ENCODE results near the gene TMEM182. TPM values are rescaled to one million over a fixed set of nuclear protein-coding genes. Genes with fewer than 3 reads are reported as not detected.
A peak's percentile ranks its signal among the peaks of the same experiment; 100 is the strongest.

TMEM182 gene
- total RNA-seq, 5 donors from 2014 or later (not counting 1 experiment from before 2014, with no cell fraction given): 3.3 to 6.9 (median 5.7) TPM

GRCh38 chr2:102726128-102727087 is 35.4 kb upstream of the TMEM182 start:
- H3K4me3 ChIP-seq (ENCODE audit: control insufficient read depth in 1 of 2, extremely low read depth in 1 of 2, low read length in 1 of 2): no peak overlapping the region
- WGBS (ENCODE audit: insufficient coverage): 83% methylated on average over 9 of the region's 15 CpGs
- H3K27me3 ChIP-seq (replicated peaks in 1 of 2; ENCODE audit: control insufficient read depth in 2 of 2, extremely low read depth in 1 of 2, insufficient read depth in 2 of 2, low read length in 1 of 2): no peaks in the 10 kb centered on the region
- no peaks in the 10 kb centered on the region for H3K9me3 ChIP-seq
- H3K27ac ChIP-seq (ENCODE audit: low read length): no peak overlapping the region
- peaks cover 3 to 46% of the 10 kb centered on the region in 2 donors for H3K36me3 ChIP-seq (ENCODE audit: control insufficient read depth in 2 of 2, extremely low read depth in 1 of 2, insufficient read depth in 1 of 2, low read length in 1 of 2)
- Mint-ChIP-seq H3K4me1 (no peaks in the 10 kb centered on the region), H3K27ac (no peak overlapping the region), H3K36me3 (peaks cover 57% of the 10 kb centered on the region), H3K9me3 (no peaks in the 10 kb centered on the region), H3K4me3 (no peak overlapping the region), H3K27me3 (no peaks in the 10 kb centered on the region)
- ATAC-seq (replicated peaks in 1 of 4): no peak
- no peaks in the 10 kb centered on the region for H3K4me1 ChIP-seq (ENCODE audit: control insufficient read depth in 1 of 2, extremely low read depth in 1 of 2, insufficient read depth in 2 of 2, low read length in 2 of 2)
- CTCF ChIA-PET: interaction anchor here in 1 of 2 donors (0.6 kb wide), 1 partner anchor 486 kb away, joined by 3 read pairs; no protein-coding TSS in a partner anchor
- DNase-seq: no peak
- POLR2A ChIA-PET: no interaction called here

- Mint-ChIP-seq H3K27ac (peak overlapping the region; percentile 85 to 86), H3K9me3 (no peaks in the 10 kb centered on the region), H3K4me1 (peaks cover 43 to 50% (median 44%) of the 10 kb centered on the region in 3 donors), H3K27me3 (no peaks in the 10 kb centered on the region), H3K36me3 (peaks cover 12% of the 10 kb centered on the region), H3K4me3 (peak overlapping the region; percentile 93 to 97 (median 95))
- ChIA-PET POLR2A (no interaction called here), CTCF (interaction anchor here in 1 of 2 donors (6.4 kb wide), 1 partner anchor 18 kb away, joined by 50 read pairs; no protein-coding TSS in a partner anchor)
- Histone ChIP-seq H3K4me1 (ENCODE audit: control insufficient read depth in 1 of 2, extremely low read depth in 1 of 2, insufficient read depth in 2 of 2, low read length in 2 of 2) (peaks cover 14 to 20% of the 10 kb centered on the region in 2 experiments), H3K36me3 (ENCODE audit: control insufficient read depth in 2 of 2, extremely low read depth in 1 of 2, insufficient read depth in 1 of 2, low read length in 1 of 2) (peaks cover 0 to 8% of the 10 kb centered on the region in 2 donors), H3K27ac (ENCODE audit: low read length) (peak overlapping the region; percentile 48), H3K4me3 (ENCODE audit: control insufficient read depth in 1 of 2, extremely low read depth in 1 of 2, low read length in 1 of 2) (peak overlapping the region; percentile 73 to 74), H3K27me3 (replicated peaks in 1 of 2; ENCODE audit: control insufficient read depth in 2 of 2, extremely low read depth in 1 of 2, insufficient read depth in 2 of 2, low read length in 1 of 2) (no peaks in the 10 kb centered on the region), H3K9me3 (no peaks in the 10 kb centered on the region)
- WGBS (ENCODE audit: insufficient coverage): 73% methylated on average over 9 of the region's 15 CpGs
- DNase-seq (peak in 1 of 35 experiments; percentile 17), ATAC-seq (replicated peaks in 1 of 4) (no peak)
These were observed 26.3 kb upstream of the TMEM182 start for GRCh38 chr2:102735416-102736109.

- ATAC-seq (replicated peaks in 1 of 4) (peak in 2 of 4 experiments; percentile 9 to 27), DNase-seq (peak in 4 of 35 experiments; percentile 3 to 8 (median 7))
- Mint-ChIP-seq H3K9me3 (no peaks in the 10 kb centered on the region), H3K4me1 (peaks cover 43 to 50% (median 44%) of the 10 kb centered on the region in 3 donors), H3K4me3 (peak overlapping the region; percentile 93 to 97 (median 95)), H3K27ac (peak overlapping the region; percentile 86 to 93), H3K36me3 (peaks cover 11% of the 10 kb centered on the region), H3K27me3 (no peaks in the 10 kb centered on the region)
- ChIA-PET POLR2A (no interaction called here), CTCF (interaction anchor here in 1 of 2 donors (6.4 kb wide), 1 partner anchor 17 kb away, joined by 50 read pairs; no protein-coding TSS in a partner anchor)
- H3K4me1 ChIP-seq (ENCODE audit: control insufficient read depth in 1 of 2, extremely low read depth in 1 of 2, insufficient read depth in 2 of 2, low read length in 2 of 2): peaks cover 14 to 20% of the 10 kb centered on the region in 2 experiments
- H3K9me3 ChIP-seq: no peaks in the 10 kb centered on the region
- H3K4me3 ChIP-seq (ENCODE audit: control insufficient read depth in 1 of 2, extremely low read depth in 1 of 2, low read length in 1 of 2): peak overlapping the region; percentile 73 to 74
- 47% methylated on average over 6 of the region's 6 CpGs for WGBS (ENCODE audit: insufficient coverage)
- peaks cover 0 to 6% of the 10 kb centered on the region in 2 donors for H3K36me3 ChIP-seq (ENCODE audit: control insufficient read depth in 2 of 2, extremely low read depth in 1 of 2, insufficient read depth in 1 of 2, low read length in 1 of 2)
- no peaks in the 10 kb centered on the region for H3K27me3 ChIP-seq (replicated peaks in 1 of 2; ENCODE audit: control insufficient read depth in 2 of 2, extremely low read depth in 1 of 2, insufficient read depth in 2 of 2, low read length in 1 of 2)
- H3K27ac ChIP-seq (ENCODE audit: low read length): peak overlapping the region; percentile 48
These were observed 25.8 kb upstream of the TMEM182 start for GRCh38 chr2:102736110-102736409.

- H3K9me3 Mint-ChIP-seq: no peaks in the 10 kb centered on the region
- ChIA-PET CTCF (interaction anchor here (0.5 to 6.4 kb wide), 4 partner anchors 16 to 1486 kb away, joined by 3 to 50 read pairs (median 4); no protein-coding TSS in a partner anchor), POLR2A (no interaction called here)
- no peaks in the 10 kb centered on the region for H3K27me3 Mint-ChIP-seq
- Histone ChIP-seq H3K4me1 (ENCODE audit: control insufficient read depth in 1 of 2, extremely low read depth in 1 of 2, insufficient read depth in 2 of 2, low read length in 2 of 2) (peaks cover 14 to 20% of the 10 kb centered on the region in 2 experiments), H3K27ac (ENCODE audit: low read length) (peak overlapping the region; percentile 48), H3K9me3 (no peaks in the 10 kb centered on the region), H3K27me3 (replicated peaks in 1 of 2; ENCODE audit: control insufficient read depth in 2 of 2, extremely low read depth in 1 of 2, insufficient read depth in 2 of 2, low read length in 1 of 2) (no peaks in the 10 kb centered on the region), H3K4me3 (ENCODE audit: control insufficient read depth in 1 of 2, extremely low read depth in 1 of 2, low read length in 1 of 2) (peak overlapping the region; percentile 73 to 74), H3K36me3 (ENCODE audit: control insufficient read depth in 2 of 2, extremely low read depth in 1 of 2, insufficient read depth in 1 of 2, low read length in 1 of 2) (peaks cover 0 to 2% of the 10 kb centered on the region in 2 donors)
- peak overlapping the region; percentile 86 to 93 for H3K27ac Mint-ChIP-seq
- peaks cover 9% of the 10 kb centered on the region for H3K36me3 Mint-ChIP-seq
- peak; percentile 92 to 93 (median 92) for ATAC-seq (replicated peaks in 1 of 4)
- DNase-seq: peak; percentile 55 to 87 (median 77)
- WGBS (ENCODE audit: insufficient coverage): under 1% methylated on average over 48 of the region's 52 CpGs
- peak overlapping the region; percentile 93 to 97 (median 95) for H3K4me3 Mint-ChIP-seq
- peaks cover 43 to 50% (median 44%) of the 10 kb centered on the region in 3 donors for H3K4me1 Mint-ChIP-seq
These were observed 25.1 kb upstream of the TMEM182 start for GRCh38 chr2:102736410-102737409.

GRCh38 chr2:102737431-102737830 is 24.4 kb upstream of the TMEM182 start:
- no peaks in the 10 kb centered on the region for H3K27me3 ChIP-seq (replicated peaks in 1 of 2; ENCODE audit: control insufficient read depth in 2 of 2, extremely low read depth in 1 of 2, insufficient read depth in 2 of 2, low read length in 1 of 2)
- peak overlapping the region; percentile 93 to 97 (median 95) for H3K4me3 Mint-ChIP-seq
- H3K4me1 ChIP-seq (ENCODE audit: control insufficient read depth in 1 of 2, extremely low read depth in 1 of 2, insufficient read depth in 2 of 2, low read length in 2 of 2): peaks cover 14 to 20% of the 10 kb centered on the region in 2 experiments
- no peaks in the 10 kb centered on the region for H3K36me3 ChIP-seq (ENCODE audit: control insufficient read depth in 2 of 2, extremely low read depth in 1 of 2, insufficient read depth in 1 of 2, low read length in 1 of 2)
- WGBS (ENCODE audit: insufficient coverage): 57% methylated on average over 1 of the region's 1 CpG
- H3K27me3 Mint-ChIP-seq: no peaks in the 10 kb centered on the region
- peak overlapping the region; percentile 48 for H3K27ac ChIP-seq (ENCODE audit: low read length)
- CTCF ChIA-PET: interaction anchor here in 1 of 2 donors (0.5 to 6.4 kb wide), 2 partner anchors 16 to 295 kb away, joined by 3 to 50 read pairs; no protein-coding TSS in a partner anchor
- H3K27ac Mint-ChIP-seq: peak overlapping the region; percentile 86 to 93
- H3K9me3 ChIP-seq: no peaks in the 10 kb centered on the region
- H3K9me3 Mint-ChIP-seq: no peaks in the 10 kb centered on the region
- H3K36me3 Mint-ChIP-seq: peaks cover 9% of the 10 kb centered on the region
- H3K4me3 ChIP-seq (ENCODE audit: control insufficient read depth in 1 of 2, extremely low read depth in 1 of 2, low read length in 1 of 2): peak overlapping the region; percentile 73 to 74
- H3K4me1 Mint-ChIP-seq: peaks cover 43 to 50% (median 44%) of the 10 kb centered on the region in 3 donors
- ATAC-seq (replicated peaks in 1 of 4) (no peak), DNase-seq (no peak)
- POLR2A ChIA-PET: no interaction called here
